Tibial nerve (tissue), 4 donors: ENCODE data around the gene TMEM135.

Source experiments
- EP300 ChIP-seq, 2 donors: sonication (generic); formaldehyde crosslinking; IDR thresholded peaks; one replicate each; pipeline ENCODE4 v1.6.1; 2017; ENCODE audit warnings: antibody characterized with exemption in 2 of 2, mild to moderate bottlenecking in 1 of 2
- POLR2A ChIP-seq, 2 donors: fragments of 450-650 bp; IDR thresholded peaks; one replicate each; pipeline ENCODE4 v1.6.1; 2017; ENCODE audit warnings: antibody characterized with exemption in 2 of 2, mild to moderate bottlenecking in 2 of 2, moderate library complexity in 2 of 2
- TF ChIP-seq, protein P1 (sequence below), 5 experiments: fragments of 200-600 bp in 3 of 5; fragments of 450-650 bp in 2 of 5; sonication (generic) in 3 of 5; IDR thresholded peaks; one replicate each; pipeline ENCODE4 v1.5.1; 2016 to 2019; ENCODE audit warnings: antibody characterized with exemption in 5 of 5, mild to moderate bottlenecking in 3 of 5, moderate library complexity in 2 of 5

DNA sequence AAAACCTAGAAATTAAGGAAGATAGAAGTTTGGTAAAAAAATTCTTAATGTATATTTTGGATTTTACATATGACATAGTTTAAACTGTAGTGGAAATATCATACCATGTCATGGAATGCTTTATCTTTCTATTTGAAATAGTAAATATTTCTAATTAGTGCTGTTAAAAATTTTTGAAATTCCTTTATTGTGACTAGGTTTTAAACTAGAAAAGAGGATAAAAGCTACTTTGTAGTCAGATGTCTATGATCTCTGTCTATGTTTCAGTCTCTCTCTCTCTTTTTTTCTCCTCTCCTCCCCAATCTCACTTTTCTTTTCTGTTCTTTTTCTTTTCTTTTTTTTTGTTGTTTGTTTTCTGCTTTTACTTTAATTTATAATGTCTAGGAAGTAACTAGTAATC lies 226.2 kb downstream of the TMEM135 start:
- TF ChIP-seq, protein P1, sequence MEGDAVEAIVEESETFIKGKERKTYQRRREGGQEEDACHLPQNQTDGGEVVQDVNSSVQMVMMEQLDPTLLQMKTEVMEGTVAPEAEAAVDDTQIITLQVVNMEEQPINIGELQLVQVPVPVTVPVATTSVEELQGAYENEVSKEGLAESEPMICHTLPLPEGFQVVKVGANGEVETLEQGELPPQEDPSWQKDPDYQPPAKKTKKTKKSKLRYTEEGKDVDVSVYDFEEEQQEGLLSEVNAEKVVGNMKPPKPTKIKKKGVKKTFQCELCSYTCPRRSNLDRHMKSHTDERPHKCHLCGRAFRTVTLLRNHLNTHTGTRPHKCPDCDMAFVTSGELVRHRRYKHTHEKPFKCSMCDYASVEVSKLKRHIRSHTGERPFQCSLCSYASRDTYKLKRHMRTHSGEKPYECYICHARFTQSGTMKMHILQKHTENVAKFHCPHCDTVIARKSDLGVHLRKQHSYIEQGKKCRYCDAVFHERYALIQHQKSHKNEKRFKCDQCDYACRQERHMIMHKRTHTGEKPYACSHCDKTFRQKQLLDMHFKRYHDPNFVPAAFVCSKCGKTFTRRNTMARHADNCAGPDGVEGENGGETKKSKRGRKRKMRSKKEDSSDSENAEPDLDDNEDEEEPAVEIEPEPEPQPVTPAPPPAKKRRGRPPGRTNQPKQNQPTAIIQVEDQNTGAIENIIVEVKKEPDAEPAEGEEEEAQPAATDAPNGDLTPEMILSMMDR (IDR thresholded peaks at IDR 0.05) = no peak
- no peak for TF ChIP-seq POLR2A (IDR thresholded peaks at IDR 0.05)
- TF ChIP-seq EP300 (IDR thresholded peaks at IDR 0.05) = no peak
